ENCODE results near the gene IL24.

DNA sequence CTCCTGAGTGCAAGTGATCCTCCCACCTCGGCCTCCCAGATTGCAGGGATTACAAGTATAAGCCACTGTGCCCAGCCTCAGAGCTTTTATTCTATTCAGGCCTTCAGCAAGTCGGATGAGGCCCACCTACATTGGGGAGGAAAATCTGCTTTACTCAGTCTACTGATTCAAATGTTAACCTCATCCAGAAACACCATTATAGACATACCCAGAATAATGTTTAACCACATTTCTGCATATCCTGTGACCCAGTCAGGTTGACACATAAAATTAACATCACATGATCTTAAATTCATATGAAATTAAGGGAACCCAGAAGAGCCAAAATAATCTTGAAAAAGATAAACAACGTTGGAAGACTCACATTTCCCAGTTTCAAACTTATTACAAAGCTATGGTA lies 16.9 kb upstream of the IL24 start:
- TF ChIP-seq POLR2A (IDR thresholded peaks at IDR 0.05; ENCODE audit: low read depth) (no peak), POLR2AphosphoS5 (IDR thresholded peaks at IDR 0.05) (no peak), EP300 (IDR thresholded peaks at IDR 0.05) (no peak)
- TF ChIP-seq, protein P1, sequence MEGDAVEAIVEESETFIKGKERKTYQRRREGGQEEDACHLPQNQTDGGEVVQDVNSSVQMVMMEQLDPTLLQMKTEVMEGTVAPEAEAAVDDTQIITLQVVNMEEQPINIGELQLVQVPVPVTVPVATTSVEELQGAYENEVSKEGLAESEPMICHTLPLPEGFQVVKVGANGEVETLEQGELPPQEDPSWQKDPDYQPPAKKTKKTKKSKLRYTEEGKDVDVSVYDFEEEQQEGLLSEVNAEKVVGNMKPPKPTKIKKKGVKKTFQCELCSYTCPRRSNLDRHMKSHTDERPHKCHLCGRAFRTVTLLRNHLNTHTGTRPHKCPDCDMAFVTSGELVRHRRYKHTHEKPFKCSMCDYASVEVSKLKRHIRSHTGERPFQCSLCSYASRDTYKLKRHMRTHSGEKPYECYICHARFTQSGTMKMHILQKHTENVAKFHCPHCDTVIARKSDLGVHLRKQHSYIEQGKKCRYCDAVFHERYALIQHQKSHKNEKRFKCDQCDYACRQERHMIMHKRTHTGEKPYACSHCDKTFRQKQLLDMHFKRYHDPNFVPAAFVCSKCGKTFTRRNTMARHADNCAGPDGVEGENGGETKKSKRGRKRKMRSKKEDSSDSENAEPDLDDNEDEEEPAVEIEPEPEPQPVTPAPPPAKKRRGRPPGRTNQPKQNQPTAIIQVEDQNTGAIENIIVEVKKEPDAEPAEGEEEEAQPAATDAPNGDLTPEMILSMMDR (IDR thresholded peaks at IDR 0.05), result no peak

Measured in esophagus muscularis mucosa (tissue), 4 donors.